Nephron (organoid): ENCODE measurements around the gene PCDHB5.
"Not testable (repeated sequence)": the region's sequence is repeated elsewhere in the genome, so short reads cannot be mapped to it uniquely, and the experiment has no call there.

ENCODE experiments used
- H3K27ac Mint-ChIP-seq, 3 experiments: 2 replicates each; pipeline ENCODE4 v1.8.0; 2020; ENCODE audit warnings: mixed read lengths in 3 of 3, mild to moderate bottlenecking in 2 of 3, moderate library complexity in 1 of 3
- H3K27me3 Mint-ChIP-seq: 2 replicates; pipeline ENCODE4 v1.8.0; 2021; ENCODE audit warnings: low read depth, mild to moderate bottlenecking, moderate library complexity, mixed read lengths
- H3K36me3 Mint-ChIP-seq: 2 replicates; pipeline ENCODE4 v1.8.0; 2020; ENCODE audit warnings: low read depth, mixed read lengths
- H3K4me1 Mint-ChIP-seq: 2 replicates; pipeline ENCODE4 v1.8.0; 2020; ENCODE audit warnings: mixed read lengths
- H3K4me3 Mint-ChIP-seq, 3 experiments: 2 replicates each; pipeline ENCODE4 v1.8.0; 2020; ENCODE audit warnings: mild to moderate bottlenecking in 3 of 3, mixed read lengths in 3 of 3, moderate library complexity in 2 of 3
- H3K9me3 Mint-ChIP-seq: 2 replicates; pipeline ENCODE4 v1.8.0; 2020; ENCODE audit warnings: mixed read lengths
- TF ChIP-seq, protein P1 (sequence below), 3 experiments: fragments of 200-600 bp; sonication (generic); IDR thresholded peaks; one replicate each; pipeline ENCODE4 v1.5.0; 2021; ENCODE audit warnings: antibody characterized with exemption in 3 of 3; ENCODE audit not compliant: unreplicated experiment in 3 of 3

The PCDHB5 gene

DNA sequence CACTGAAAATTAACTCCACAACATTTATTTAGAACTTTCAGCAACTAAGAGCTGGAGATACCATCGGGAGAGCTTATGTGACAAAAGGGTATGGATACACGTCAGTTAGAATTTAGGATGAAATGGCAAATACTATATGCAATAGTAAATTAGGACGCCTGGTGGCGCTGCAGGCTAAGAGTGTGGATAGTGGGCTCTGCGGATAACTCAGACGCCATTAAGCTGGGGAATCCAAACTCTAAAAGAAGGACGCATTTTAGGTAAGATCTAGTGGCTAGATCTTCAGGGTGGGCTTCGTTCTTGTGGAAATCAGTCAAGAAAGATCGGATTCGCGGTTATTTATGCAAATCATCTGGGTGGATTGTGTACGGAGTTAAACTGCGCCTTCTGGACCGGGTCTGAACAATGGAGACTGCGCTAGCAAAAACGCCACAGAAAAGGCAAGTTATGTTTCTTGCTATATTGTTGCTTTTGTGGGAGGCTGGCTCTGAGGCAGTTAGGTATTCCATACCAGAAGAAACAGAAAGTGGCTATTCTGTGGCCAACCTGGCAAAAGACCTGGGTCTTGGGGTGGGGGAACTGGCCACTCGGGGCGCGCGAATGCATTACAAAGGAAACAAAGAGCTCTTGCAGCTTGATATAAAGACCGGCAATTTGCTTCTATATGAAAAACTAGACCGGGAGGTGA, at the start of gene PCDHB5:
TSS of gene PCDHB5 (plus strand) at position 177 of the 688 bp plus-strand sequence. CDS start at position 406, 229 bp downstream.
- Mint-ChIP-seq H3K36me3 (peaks cover 86% of the 10 kb centered on the region), H3K27ac (peak within 1 kb of the TSS; percentile 72 to 96 (median 94)), H3K27me3 (no peaks in the 10 kb centered on the region), H3K9me3 (peaks cover 81% of the 10 kb centered on the region), H3K4me3 (peak within 1 kb of the TSS; percentile 85 to 90 (median 86)), H3K4me1 (no peaks in the 10 kb centered on the region)
- TF ChIP-seq, protein P1, sequence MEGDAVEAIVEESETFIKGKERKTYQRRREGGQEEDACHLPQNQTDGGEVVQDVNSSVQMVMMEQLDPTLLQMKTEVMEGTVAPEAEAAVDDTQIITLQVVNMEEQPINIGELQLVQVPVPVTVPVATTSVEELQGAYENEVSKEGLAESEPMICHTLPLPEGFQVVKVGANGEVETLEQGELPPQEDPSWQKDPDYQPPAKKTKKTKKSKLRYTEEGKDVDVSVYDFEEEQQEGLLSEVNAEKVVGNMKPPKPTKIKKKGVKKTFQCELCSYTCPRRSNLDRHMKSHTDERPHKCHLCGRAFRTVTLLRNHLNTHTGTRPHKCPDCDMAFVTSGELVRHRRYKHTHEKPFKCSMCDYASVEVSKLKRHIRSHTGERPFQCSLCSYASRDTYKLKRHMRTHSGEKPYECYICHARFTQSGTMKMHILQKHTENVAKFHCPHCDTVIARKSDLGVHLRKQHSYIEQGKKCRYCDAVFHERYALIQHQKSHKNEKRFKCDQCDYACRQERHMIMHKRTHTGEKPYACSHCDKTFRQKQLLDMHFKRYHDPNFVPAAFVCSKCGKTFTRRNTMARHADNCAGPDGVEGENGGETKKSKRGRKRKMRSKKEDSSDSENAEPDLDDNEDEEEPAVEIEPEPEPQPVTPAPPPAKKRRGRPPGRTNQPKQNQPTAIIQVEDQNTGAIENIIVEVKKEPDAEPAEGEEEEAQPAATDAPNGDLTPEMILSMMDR (IDR thresholded peaks at IDR 0.05; ENCODE audit: unreplicated experiment in 3 of 3), result peak in 1 of 3 experiments; percentile 13

DNA sequence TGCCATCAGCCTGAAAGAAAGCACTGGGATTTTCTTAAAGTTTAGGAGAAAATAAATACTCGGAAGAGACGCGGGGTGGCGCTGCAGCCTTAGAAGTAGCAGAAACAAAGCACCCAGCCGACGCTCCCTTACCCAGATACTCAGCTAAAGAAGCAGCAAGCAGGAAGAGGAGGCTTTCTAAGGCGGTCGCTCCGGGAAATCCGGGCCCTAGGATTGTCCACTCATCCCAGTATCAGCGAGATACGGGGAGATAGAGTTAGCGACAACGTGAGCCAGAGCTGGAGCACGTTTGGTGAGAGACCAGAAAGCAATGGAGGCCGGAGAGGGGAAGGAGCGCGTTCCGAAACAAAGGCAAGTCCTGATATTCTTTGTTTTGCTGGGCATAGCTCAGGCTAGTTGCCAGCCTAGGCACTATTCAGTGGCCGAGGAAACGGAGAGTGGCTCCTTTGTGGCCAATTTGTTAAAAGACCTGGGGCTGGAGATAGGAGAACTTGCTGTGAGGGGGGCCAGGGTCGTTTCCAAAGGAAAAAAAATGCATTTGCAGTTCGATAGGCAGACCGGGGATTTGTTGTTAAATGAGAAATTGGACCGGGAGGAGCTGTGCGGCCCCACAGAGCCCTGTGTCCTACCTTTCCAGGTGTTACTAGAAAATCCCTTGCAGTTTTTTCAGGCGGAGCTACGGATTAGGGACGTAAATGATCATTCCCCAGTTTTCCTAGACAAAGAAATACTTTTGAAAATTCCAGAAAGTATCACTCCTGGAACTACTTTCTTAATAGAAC, 40.3 kb upstream of the PCDHB5 start, which contains the start of gene PCDHB2:
TSS of gene PCDHB2 (plus strand) at position 135 of the 782 bp plus-strand sequence. CDS start at position 311, 176 bp downstream.
- Mint-ChIP-seq H3K9me3 (peaks cover 49% of the 10 kb centered on the region), H3K4me1 (peaks cover 5% of the 10 kb centered on the region), H3K27me3 (peaks cover 9% of the 10 kb centered on the region), H3K36me3 (peaks cover 50% of the 10 kb centered on the region), H3K27ac (peak within 1 kb of the TSS; percentile 98 to 99 (median 99)), H3K4me3 (peak within 1 kb of the TSS; percentile 97 to 100 (median 98))
- TF ChIP-seq, protein P1 (IDR thresholded peaks at IDR 0.05; ENCODE audit: unreplicated experiment in 3 of 3), result peak; percentile 75 to 84 (median 81)

DNA sequence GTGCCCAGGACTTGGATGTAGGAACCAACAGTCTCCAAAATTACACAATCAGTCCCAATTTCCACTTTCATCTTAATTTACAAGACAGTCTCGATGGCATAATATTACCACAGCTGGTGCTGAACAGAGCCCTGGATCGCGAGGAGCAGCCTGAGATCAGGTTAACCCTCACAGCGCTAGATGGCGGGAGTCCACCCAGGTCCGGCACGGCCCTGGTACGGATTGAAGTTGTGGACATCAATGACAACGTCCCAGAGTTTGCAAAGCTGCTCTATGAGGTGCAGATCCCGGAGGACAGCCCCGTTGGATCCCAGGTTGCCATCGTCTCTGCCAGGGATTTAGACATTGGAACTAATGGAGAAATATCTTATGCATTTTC, 39.8 kb upstream of the PCDHB5 start:
- TF ChIP-seq, protein P1 (IDR thresholded peaks at IDR 0.05; ENCODE audit: unreplicated experiment in 3 of 3), result no peak
- Mint-ChIP-seq H3K27ac (peak overlapping the region; percentile 98 to 99 (median 99)), H3K4me1 (peaks cover 5% of the 10 kb centered on the region), H3K27me3 (peaks cover 9% of the 10 kb centered on the region), H3K36me3 (peaks cover 56% of the 10 kb centered on the region), H3K9me3 (peaks cover 51% of the 10 kb centered on the region), H3K4me3 (peak overlapping the region; percentile 97 to 100 (median 98))

DNA sequence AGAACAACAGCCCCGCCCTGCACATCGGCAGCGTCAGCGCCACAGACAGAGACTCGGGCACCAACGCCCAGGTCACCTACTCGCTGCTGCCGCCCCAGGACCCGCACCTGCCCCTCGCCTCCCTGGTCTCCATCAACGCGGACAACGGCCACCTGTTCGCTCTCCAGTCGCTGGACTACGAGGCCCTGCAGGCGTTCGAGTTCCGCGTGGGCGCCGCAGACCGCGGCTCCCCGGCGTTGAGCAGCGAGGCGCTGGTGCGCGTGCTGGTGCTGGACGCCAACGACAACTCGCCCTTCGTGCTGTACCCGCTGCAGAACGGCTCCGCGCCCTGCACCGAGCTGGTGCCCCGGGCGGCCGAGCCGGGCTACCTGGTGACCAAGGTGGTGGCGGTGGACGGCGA, 38.8 kb upstream of the PCDHB5 start:
- peaks cover 57% of the 10 kb centered on the region for H3K9me3 Mint-ChIP-seq
- H3K4me1 Mint-ChIP-seq, H3K27ac Mint-ChIP-seq, H3K27me3 Mint-ChIP-seq: not testable (repeated sequence)
- H3K4me3 Mint-ChIP-seq, result peak overlapping the region; percentile 53 to 100 (median 97)
- H3K36me3 Mint-ChIP-seq, result peaks cover 65% of the 10 kb centered on the region

DNA sequence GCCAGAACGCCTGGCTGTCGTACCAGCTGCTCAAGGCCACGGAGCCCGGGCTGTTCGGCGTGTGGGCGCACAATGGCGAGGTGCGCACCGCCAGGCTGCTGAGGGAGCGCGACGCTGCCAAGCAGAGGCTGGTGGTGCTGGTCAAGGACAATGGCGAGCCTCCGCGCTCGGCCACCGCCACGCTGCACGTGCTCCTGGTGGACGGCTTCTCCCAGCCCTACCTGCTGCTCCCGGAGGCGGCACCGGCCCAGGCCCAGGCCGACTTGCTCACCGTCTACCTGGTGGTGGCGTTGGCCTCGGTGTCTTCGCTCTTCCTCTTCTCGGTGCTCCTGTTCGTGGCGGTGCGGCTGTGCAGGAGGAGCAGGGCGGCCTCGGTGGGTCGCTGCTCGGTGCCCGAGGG, 38.4 kb upstream of the PCDHB5 start:
- H3K9me3 Mint-ChIP-seq, result peaks cover 61% of the 10 kb centered on the region
- H3K36me3 Mint-ChIP-seq, result peaks cover 69% of the 10 kb centered on the region
- not testable (repeated sequence) for H3K4me1 Mint-ChIP-seq, H3K4me3 Mint-ChIP-seq, H3K27ac Mint-ChIP-seq, H3K27me3 Mint-ChIP-seq

DNA sequence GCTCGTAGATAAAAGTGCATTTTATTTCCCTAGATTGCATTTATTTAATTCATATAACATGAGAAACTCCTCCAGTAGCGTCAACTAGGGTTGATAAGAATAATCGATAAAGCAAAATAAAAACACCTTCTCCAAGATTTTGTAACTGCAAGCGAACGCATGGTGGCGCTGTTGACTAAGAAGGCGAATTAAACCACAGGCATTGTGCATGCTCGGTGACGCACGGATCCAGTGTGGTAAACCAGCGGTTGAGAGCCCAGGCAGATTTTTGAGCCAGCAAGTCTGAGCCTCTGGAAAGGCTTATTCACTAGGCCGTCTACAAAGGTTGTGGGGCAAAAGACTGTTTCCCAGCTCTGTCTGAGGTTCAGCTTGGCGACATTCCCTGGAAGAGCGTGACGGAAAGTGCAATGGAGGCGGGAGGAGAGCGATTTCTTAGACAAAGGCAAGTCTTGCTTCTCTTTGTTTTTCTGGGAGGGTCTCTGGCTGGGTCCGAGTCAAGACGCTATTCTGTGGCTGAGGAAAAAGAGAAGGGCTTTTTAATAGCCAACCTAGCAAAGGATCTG, 34.7 kb upstream of the PCDHB5 start, which contains the start of gene PCDHB3:
TSS of gene PCDHB3 (plus strand) at position 231 of the 563 bp plus-strand sequence. CDS start at position 408, 177 bp downstream.
- Mint-ChIP-seq H3K9me3 (peaks cover 70% of the 10 kb centered on the region), H3K4me1 (no peaks in the 10 kb centered on the region), H3K27ac (no peak within 1 kb of the TSS), H3K27me3 (peaks cover 2% of the 10 kb centered on the region), H3K4me3 (peak within 1 kb of the TSS in 2 of 3 experiments; percentile 42 to 50), H3K36me3 (peaks cover 90% of the 10 kb centered on the region)
- TF ChIP-seq, protein P1 (IDR thresholded peaks at IDR 0.05; ENCODE audit: unreplicated experiment in 3 of 3), result no peak
